GM12892 (cell line): Measurements from ENCODE around the gene NKAPL.

Experiments used
- POLR2A ChIP-seq: IDR thresholded peaks from 2 replicates; pipeline ENCODE4 v1.6.1; 2011; ENCODE audit warnings: low read depth, low read length, control low read depth
- POLR2AphosphoS5 ChIP-seq: IDR thresholded peaks from 2 replicates; pipeline ENCODE4 v1.6.1; 2011; ENCODE audit warnings: low read depth, low read length, control low read depth
- TAF1 ChIP-seq: IDR thresholded peaks from 2 replicates; pipeline ENCODE4 v1.6.1; 2011; ENCODE audit warnings: low read depth, mild to moderate bottlenecking, control low read depth, low read length, borderline replicate concordance

DNA sequence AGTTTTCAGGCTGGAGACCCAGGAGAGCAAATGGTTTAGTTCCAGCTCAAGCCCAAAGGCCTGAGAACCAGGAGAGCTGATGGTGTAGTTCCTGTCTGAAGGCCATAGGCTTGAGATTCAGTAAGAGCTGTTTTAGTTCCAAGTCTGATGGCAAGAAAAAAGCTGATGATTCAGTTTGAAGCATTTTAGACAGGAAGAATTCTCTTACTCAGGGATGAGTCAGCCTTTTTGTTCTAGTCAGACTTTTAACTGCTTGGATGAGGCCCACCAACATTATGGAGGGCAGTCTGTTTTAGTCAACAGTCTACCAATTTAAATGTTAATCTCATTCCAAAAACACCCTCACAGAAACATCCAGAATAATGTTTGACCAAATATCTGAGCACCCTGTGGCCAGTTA lies 10.4 kb downstream of the NKAPL start:
- no peak for TF ChIP-seq TAF1
- TF ChIP-seq POLR2A = no peak
- TF ChIP-seq POLR2AphosphoS5 = no peak
